Lung (tissue), 12 donors: ENCODE data around the gene CREB5. TPM values are rescaled to one million over a fixed set of nuclear protein-coding genes. Genes with fewer than 3 reads are reported as not detected.

Experiments used
- ATAC-seq: fragments of 200-7000 bp; cut with Tn5 transposase; one replicate; pipeline ENCODE4 v1.9.1; 2020; ENCODE audit warnings: moderate number of reproducible peaks; ENCODE audit not compliant: insufficient read depth, low FRiP score
- DNase-seq, 3 donors: peaks; one replicate each; pipeline ENCODE4 v3.0.0-alpha.2; 2013 to 2017
- H3K27ac ChIP-seq, 2 donors: one replicate each; pipeline ENCODE4 v1.5.1; 2013; ENCODE audit warnings: mild to moderate bottlenecking in 2 of 2, moderate library complexity in 2 of 2, control low read depth in 1 of 2, inconsistent platforms in 1 of 2, low read depth in 1 of 2, low read length in 1 of 2
- H3K27me3 ChIP-seq, 3 donors: one replicate each; pipeline ENCODE4 v1.5.1; 2013; ENCODE audit warnings: low read length in 2 of 3; ENCODE audit not compliant: control insufficient read depth in 3 of 3, insufficient read depth in 3 of 3
- H3K36me3 ChIP-seq, 4 donors: one replicate each; pipeline ENCODE4 v1.5.1; 2013; ENCODE audit warnings: low read length in 4 of 4, mild to moderate bottlenecking in 1 of 4, moderate library complexity in 1 of 4; ENCODE audit not compliant: control insufficient read depth in 4 of 4, insufficient read depth in 4 of 4
- H3K4me1 ChIP-seq, 5 donors: one replicate each; pipeline ENCODE4 v1.5.1; 2013; ENCODE audit warnings: low read length in 5 of 5, mild to moderate bottlenecking in 2 of 5, moderate library complexity in 1 of 5; ENCODE audit not compliant: control insufficient read depth in 5 of 5, insufficient read depth in 5 of 5
- H3K4me3 ChIP-seq: one replicate; pipeline ENCODE4 v1.5.1; 2013; ENCODE audit warnings: mild to moderate bottlenecking, control low read depth, moderate library complexity
- H3K9ac ChIP-seq, 2 donors: one replicate each; pipeline ENCODE4 v1.5.1; 2013; ENCODE audit warnings: low read length in 2 of 2, control low read depth in 1 of 2; ENCODE audit not compliant: insufficient read depth in 1 of 2
- H3K9me3 ChIP-seq, 4 donors: one replicate each; pipeline ENCODE4 v1.5.1; 2013; ENCODE audit warnings: low read length in 3 of 4, mild to moderate bottlenecking in 1 of 4, moderate library complexity in 1 of 4; ENCODE audit not compliant: control insufficient read depth in 4 of 4, insufficient read depth in 3 of 4
- WGBS, 2 donors: extraction: QIAGEN DNeasy Blood & Tissue Kit; methylation state at CpG; one replicate each; pipeline ENCODE4 v1.1.7; 2013; 5-methylcytosine and 5-hydroxymethylcytosine counted together
- polyA plus RNA-seq, 2 donors: library from polyadenylated mRNA; stranded (reverse); fragments of 200-250 nt; gene quantifications; one replicate each; pipeline ENCODE4 v1.2.1, GENCODE V29; 2013
- total RNA-seq, 2 donors: library from RNA; depleted of rRNA in 1 of 2; stranded (reverse); fragments of >200 nt in 1 of 2; gene quantifications; one replicate each; pipeline ENCODE4 v1.2.1, GENCODE V29; 2014 to 2021
- TF ChIP-seq, protein P1 (sequence below): IDR thresholded peaks from 2 replicates; pipeline ENCODE4 v1.5.1; 2012; ENCODE audit warnings: mild to moderate bottlenecking; ENCODE audit errors: control extremely low read depth, extremely low read depth
- donor health status: control.
- donor health status: control.
- donor health status: Bipolar disorder and iron deficiency.
- donor health status: healthy.
- donor health status: DM: yes; HTN: yes; CAD: no.

Gene CREB5
- total and polyA plus RNA-seq, 4 donors: 2.7 to 23.1 (median 9.6) TPM

- Histone ChIP-seq H3K9ac (no peak overlapping the region), H3K4me1 (peaks cover 0 to 3% (median 0%) of the 10 kb centered on the region in 5 donors), H3K4me3 (no peak overlapping the region), H3K27ac (no peak overlapping the region), H3K36me3 (peaks cover 0 to 11% (median 2%) of the 10 kb centered on the region in 4 donors), H3K9me3 (peaks cover 0 to 1% (median 0%) of the 10 kb centered on the region in 4 donors), H3K27me3 (no peaks in the 10 kb centered on the region)
- DNase-seq (no peak), ATAC-seq (no peak)
- TF ChIP-seq, protein P1, sequence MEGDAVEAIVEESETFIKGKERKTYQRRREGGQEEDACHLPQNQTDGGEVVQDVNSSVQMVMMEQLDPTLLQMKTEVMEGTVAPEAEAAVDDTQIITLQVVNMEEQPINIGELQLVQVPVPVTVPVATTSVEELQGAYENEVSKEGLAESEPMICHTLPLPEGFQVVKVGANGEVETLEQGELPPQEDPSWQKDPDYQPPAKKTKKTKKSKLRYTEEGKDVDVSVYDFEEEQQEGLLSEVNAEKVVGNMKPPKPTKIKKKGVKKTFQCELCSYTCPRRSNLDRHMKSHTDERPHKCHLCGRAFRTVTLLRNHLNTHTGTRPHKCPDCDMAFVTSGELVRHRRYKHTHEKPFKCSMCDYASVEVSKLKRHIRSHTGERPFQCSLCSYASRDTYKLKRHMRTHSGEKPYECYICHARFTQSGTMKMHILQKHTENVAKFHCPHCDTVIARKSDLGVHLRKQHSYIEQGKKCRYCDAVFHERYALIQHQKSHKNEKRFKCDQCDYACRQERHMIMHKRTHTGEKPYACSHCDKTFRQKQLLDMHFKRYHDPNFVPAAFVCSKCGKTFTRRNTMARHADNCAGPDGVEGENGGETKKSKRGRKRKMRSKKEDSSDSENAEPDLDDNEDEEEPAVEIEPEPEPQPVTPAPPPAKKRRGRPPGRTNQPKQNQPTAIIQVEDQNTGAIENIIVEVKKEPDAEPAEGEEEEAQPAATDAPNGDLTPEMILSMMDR: no peak
- WGBS, 2 donors: 50 to 75% methylated on average over 3 of the region's 3 CpGs
These were observed 312.8 kb downstream of the CREB5 start for GRCh38 chr7:28725045-28725642.

- no peak overlapping the region for H3K27ac ChIP-seq
- WGBS, 2 donors: 70 to 77% methylated on average over 2 of the region's 2 CpGs
- no peak overlapping the region for H3K4me3 ChIP-seq
- H3K9ac ChIP-seq: no peak overlapping the region
- H3K36me3 ChIP-seq: peaks cover 0 to 8% (median 2%) of the 10 kb centered on the region in 4 donors
- ATAC-seq (no peak), DNase-seq (no peak)
- TF ChIP-seq, protein P1: no peak
- no peaks in the 10 kb centered on the region for H3K27me3 ChIP-seq
- peaks cover 0 to 3% (median 0%) of the 10 kb centered on the region in 5 donors for H3K4me1 ChIP-seq
- H3K9me3 ChIP-seq: peaks cover 0 to 1% (median 0%) of the 10 kb centered on the region in 4 donors
These were observed 313.6 kb downstream of the CREB5 start for GRCh38 chr7:28725911-28726310.

GRCh38 chr7:28726555-28726954 lies 314.2 kb downstream of the CREB5 start:
- TF ChIP-seq, protein P1: no peak
- Histone ChIP-seq H3K27me3 (no peaks in the 10 kb centered on the region), H3K36me3 (peaks cover 0 to 5% (median 2%) of the 10 kb centered on the region in 4 donors), H3K27ac (no peak overlapping the region), H3K4me1 (peaks cover 0 to 3% (median under 1%) of the 10 kb centered on the region in 5 donors), H3K9me3 (peaks cover 0 to 1% (median 0%) of the 10 kb centered on the region in 4 donors), H3K9ac (no peak overlapping the region), H3K4me3 (no peak overlapping the region)
- no peak for ATAC-seq
- no peak for DNase-seq
- WGBS, 2 donors: 90 to 91% methylated on average over 1 of the region's 1 CpG
